Measurements from ENCODE around the gene NKD2. TPM values are rescaled to one million over a fixed set of nuclear protein-coding genes. Genes with fewer than 3 reads are reported as not detected.

The NKD2 gene
- polyA plus RNA-seq, 1 of the 3 experiments (the other 2 are of a cell fraction), result not detected

- TF ChIP-seq ZBTB33 (IDR thresholded peaks at IDR 0.05; ENCODE audit: borderline replicate concordance, low read depth), result no peak
- no peak for TF ChIP-seq FOSL2 (IDR thresholded peaks at IDR 0.05; ENCODE audit: borderline replicate concordance, low read depth)
- TF ChIP-seq RCOR1 (IDR thresholded peaks at IDR 0.05; ENCODE audit: low read length), result no peak
These were observed 27.6 kb upstream of the NKD2 start (continued) for GRCh38 chr5:980966-981365.

GRCh38 chr5:981456-981855, 27.1 kb upstream of the NKD2 start:
- Histone ChIP-seq H3K79me2 (ENCODE audit: insufficient read depth) (no peaks in the 10 kb centered on the region), H3K9me3 (no peaks in the 10 kb centered on the region), H3K4me3 (ENCODE audit: low read depth in 2 of 2, low read length in 1 of 2) (no peak overlapping the region), H3K27ac (ENCODE audit: low read depth in 2 of 2, low read length in 1 of 2) (no peak overlapping the region), H3K9ac (no peak overlapping the region), H3F3A (replicated peaks; ENCODE audit: insufficient read depth) (no peaks in the 10 kb centered on the region), H3K4me2 (no peak overlapping the region), H3K27me3 (ENCODE audit: insufficient read depth) (peaks cover 6% of the 10 kb centered on the region; the same call in 1 of the 2 replicates), H3K4me1 (ENCODE audit: control insufficient read depth in 1 of 2, insufficient read depth in 2 of 2, low read depth in 1 of 2, low read length in 1 of 2) (peaks cover 0 to 5% of the 10 kb centered on the region in 2 experiments; a peak in 1 of 4 replicates), H2AFZ (ENCODE audit: low read depth) (no peak overlapping the region), H3K9me2 (no peaks in the 10 kb centered on the region), H4K20me1 (ENCODE audit: insufficient read depth) (no peaks in the 10 kb centered on the region), H3K36me3 (replicated peaks in 1 of 2; ENCODE audit: control insufficient read depth in 1 of 2, insufficient read depth in 2 of 2, low read length in 1 of 2) (no peaks in the 10 kb centered on the region)
- no peak for TF ChIP-seq SMC3 (IDR thresholded peaks at IDR 0.05; ENCODE audit: low read depth, low read length)
- no peak for TF ChIP-seq FOXM1 (IDR thresholded peaks at IDR 0.05; ENCODE audit: low read depth)
- TF ChIP-seq ELF1 (IDR thresholded peaks at IDR 0.05), result no peak
- TF ChIP-seq MXI1 (IDR thresholded peaks at IDR 0.05; ENCODE audit: low read depth, low read length), result no peak
- TF ChIP-seq, protein P1, sequence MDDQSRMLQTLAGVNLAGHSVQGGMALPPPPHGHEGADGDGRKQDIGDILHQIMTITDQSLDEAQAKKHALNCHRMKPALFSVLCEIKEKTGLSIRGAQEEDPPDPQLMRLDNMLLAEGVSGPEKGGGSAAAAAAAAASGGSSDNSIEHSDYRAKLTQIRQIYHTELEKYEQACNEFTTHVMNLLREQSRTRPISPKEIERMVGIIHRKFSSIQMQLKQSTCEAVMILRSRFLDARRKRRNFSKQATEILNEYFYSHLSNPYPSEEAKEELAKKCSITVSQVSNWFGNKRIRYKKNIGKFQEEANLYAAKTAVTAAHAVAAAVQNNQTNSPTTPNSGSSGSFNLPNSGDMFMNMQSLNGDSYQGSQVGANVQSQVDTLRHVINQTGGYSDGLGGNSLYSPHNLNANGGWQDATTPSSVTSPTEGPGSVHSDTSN (IDR thresholded peaks at IDR 0.05), result no peak
- TF ChIP-seq, protein P2, sequence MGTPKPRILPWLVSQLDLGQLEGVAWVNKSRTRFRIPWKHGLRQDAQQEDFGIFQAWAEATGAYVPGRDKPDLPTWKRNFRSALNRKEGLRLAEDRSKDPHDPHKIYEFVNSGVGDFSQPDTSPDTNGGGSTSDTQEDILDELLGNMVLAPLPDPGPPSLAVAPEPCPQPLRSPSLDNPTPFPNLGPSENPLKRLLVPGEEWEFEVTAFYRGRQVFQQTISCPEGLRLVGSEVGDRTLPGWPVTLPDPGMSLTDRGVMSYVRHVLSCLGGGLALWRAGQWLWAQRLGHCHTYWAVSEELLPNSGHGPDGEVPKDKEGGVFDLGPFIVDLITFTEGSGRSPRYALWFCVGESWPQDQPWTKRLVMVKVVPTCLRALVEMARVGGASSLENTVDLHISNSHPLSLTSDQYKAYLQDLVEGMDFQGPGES (IDR thresholded peaks at IDR 0.05; ENCODE audit: low read depth, low read length), result no peak
- TF ChIP-seq GABPA (IDR thresholded peaks at IDR 0.05; ENCODE audit: low read depth), result no peak
- WGBS (ENCODE audit: low lambda C conversion rate), result 84% methylated on average over 7 of the region's 7 CpGs
- POLR2A ChIA-PET, result no interaction called here
- CTCF ChIA-PET, result interaction anchor here (1.0 to 1.3 kb wide), 2 partner anchors 58 to 186 kb away, joined by 3 to 4 read pairs; no protein-coding TSS in a partner anchor
- DNase-seq, result no peak
